HEK293 (cell line): Measurements from ENCODE around the gene MFSD11.

ENCODE experiments used
- CTCF ChIA-PET: fragments of 350-600 bp; formaldehyde crosslinking; extraction: SDS; loops from one replicate; lab custom pipeline; 2021; ENCODE audit warnings: antibody characterized with exemption; lab: Yijun Ruan, JAX
- POLR2A ChIA-PET: fragments of 300-600 bp; formaldehyde crosslinking; extraction: SDS; loops from one replicate; lab custom pipeline; 2020; ENCODE audit warnings: antibody characterized with exemption, inconsistent platforms; lab: Yijun Ruan, JAX
- H3K27ac ChIP-seq: fragments of 200-500 bp; sonication (Bioruptor generic); 2 replicates; pipeline ENCODE4 v1.5.1; 2014; ENCODE audit warnings: low read depth, low read length, control low read depth, inconsistent platforms; ENCODE audit errors: extremely low read depth
- H3K36me3 ChIP-seq, 2 experiments: fragments of 200-500 bp in 1 of 2; sonication (Bioruptor generic) in 1 of 2; 1 replicate in 1 of 2; 2 replicates in 1 of 2; pipeline ENCODE4 v1.5.1; 2014 to 2017; ENCODE audit warnings: inconsistent platforms in 2 of 2, low read length in 2 of 2; ENCODE audit not compliant: control insufficient read depth in 2 of 2, insufficient read depth in 1 of 2
- H3K4me1 ChIP-seq: fragments of 200-500 bp; sonication (Bioruptor generic); 2 replicates; pipeline ENCODE4 v1.5.1; 2014; ENCODE audit warnings: mild to moderate bottlenecking, low read length, inconsistent platforms; ENCODE audit not compliant: control insufficient read depth, insufficient read depth
- H3K4me3 ChIP-seq: 2 replicates; pipeline ENCODE4 v1.5.1; 2011; ENCODE audit warnings: low read depth, mild to moderate bottlenecking, control low read depth, low read length, moderate library complexity
- H3K9me3 ChIP-seq: fragments of 200-500 bp; sonication (Bioruptor generic); 2 replicates; pipeline ENCODE4 v1.5.1; 2014; ENCODE audit warnings: low read depth, low read length, inconsistent platforms; ENCODE audit not compliant: control insufficient read depth, insufficient read depth
- CTCF ChIP-seq: fragments of 450-650 bp; formaldehyde crosslinking; IDR thresholded peaks from 2 replicates; pipeline ENCODE4 v1.5.1; 2016; ENCODE audit warnings: missing biosample characterization, missing genetic modification characterization
- GLIS1 ChIP-seq: fragments of 450-650 bp; formaldehyde crosslinking; IDR thresholded peaks from 2 replicates; pipeline ENCODE4 v1.5.1; 2016; ENCODE audit warnings: missing biosample characterization, missing genetic modification characterization
- HOXC10 ChIP-seq: sonication (generic); formaldehyde crosslinking; IDR thresholded peaks from 2 replicates; pipeline ENCODE4 v1.8.1; 2023; ENCODE audit warnings: mild to moderate bottlenecking, missing genetic modification reagents
- PRDM10 ChIP-seq: fragments of 450-650 bp; formaldehyde crosslinking; IDR thresholded peaks from 2 replicates; pipeline ENCODE4 v1.5.1; 2016; ENCODE audit warnings: missing biosample characterization, missing genetic modification characterization
- REST ChIP-seq: fragments of 450-650 bp; formaldehyde crosslinking; IDR thresholded peaks from 2 replicates; pipeline ENCODE4 v1.5.1; 2016; ENCODE audit warnings: missing biosample characterization, missing genetic modification characterization
- SALL2 ChIP-seq: fragments of 450-650 bp; formaldehyde crosslinking; IDR thresholded peaks from 2 replicates; pipeline ENCODE4 v1.5.0; 2017; ENCODE audit warnings: missing biosample characterization, mild to moderate bottlenecking, missing genetic modification characterization, borderline replicate concordance
- ZFP37 ChIP-seq: fragments of 450-650 bp; formaldehyde crosslinking; IDR thresholded peaks from 2 replicates; pipeline ENCODE4 v1.5.1; 2016; ENCODE audit warnings: missing biosample characterization, missing genetic modification characterization
- ZNF112 ChIP-seq: fragments of 450-650 bp; formaldehyde crosslinking; IDR thresholded peaks from 2 replicates; pipeline ENCODE4 v1.5.0; 2017; ENCODE audit warnings: missing biosample characterization, missing genetic modification characterization
- ZNF121 ChIP-seq: fragments of 450-650 bp; formaldehyde crosslinking; IDR thresholded peaks from 2 replicates; pipeline ENCODE4 v1.5.1; 2016; ENCODE audit warnings: missing biosample characterization, missing genetic modification characterization
- ZNF18 ChIP-seq: fragments of 450-650 bp; formaldehyde crosslinking; IDR thresholded peaks from 2 replicates; pipeline ENCODE4 v1.5.1; 2016; ENCODE audit warnings: missing biosample characterization, missing genetic modification characterization
- ZNF510 ChIP-seq: fragments of 450-650 bp; formaldehyde crosslinking; IDR thresholded peaks from 2 replicates; pipeline ENCODE4 v1.5.1; 2018; ENCODE audit warnings: mild to moderate bottlenecking, missing genetic modification characterization, missing biosample characterization; ENCODE audit not compliant: insufficient replicate concordance
- ZNF530 ChIP-seq: fragments of 450-650 bp; formaldehyde crosslinking; IDR thresholded peaks from 2 replicates; pipeline ENCODE4 v1.5.1; 2016; ENCODE audit warnings: low read depth, missing biosample characterization, missing genetic modification characterization
- ZNF654 ChIP-seq: fragments of 450-650 bp; formaldehyde crosslinking; IDR thresholded peaks from 2 replicates; pipeline ENCODE4 v1.5.1; 2016; ENCODE audit warnings: low read depth, missing biosample characterization, missing genetic modification characterization
- ZNF677 ChIP-seq: fragments of 450-650 bp; IDR thresholded peaks from 2 replicates; pipeline ENCODE4 v1.5.0; 2018; ENCODE audit warnings: missing biosample characterization, mild to moderate bottlenecking, missing genetic modification characterization, moderate library complexity
- ZNF843 ChIP-seq: fragments of 450-650 bp; formaldehyde crosslinking; IDR thresholded peaks from 2 replicates; pipeline ENCODE4 v1.5.1; 2016; ENCODE audit warnings: missing biosample characterization, missing genetic modification characterization
- ZSCAN16 ChIP-seq: fragments of 450-650 bp; formaldehyde crosslinking; IDR thresholded peaks from 2 replicates; pipeline ENCODE4 v1.5.1; 2016; ENCODE audit warnings: missing biosample characterization, missing genetic modification characterization
- ZSCAN18 ChIP-seq: fragments of 450-650 bp; formaldehyde crosslinking; IDR thresholded peaks from 2 replicates; pipeline ENCODE4 v1.5.1; 2016; ENCODE audit warnings: missing biosample characterization, missing genetic modification characterization

The MFSD11 gene

GRCh38 chr17:76793775-76794174 lies 55.9 kb downstream of the MFSD11 start:
- no peaks in the 10 kb centered on the region for H3K36me3 ChIP-seq
- H3K27ac ChIP-seq = no peak overlapping the region
- TF ChIP-seq ZNF510 (no peak), HOXC10 (CRISPR knock-in tag) (no peak), ZFP37 (no peak), CTCF (tag by site-specific recombination) (peak; percentile 56), GLIS1 (tag by site-specific recombination) (peak; percentile 8; the same call in 1 of the 2 replicates), ZNF530 (tag by site-specific recombination) (no peak), ZSCAN18 (tag by site-specific recombination) (no peak), ZSCAN16 (no peak), ZNF18 (tag by site-specific recombination) (no peak), SALL2 (tag by site-specific recombination) (no peak), ZNF677 (tag by site-specific recombination) (no peak), REST (no peak), ZNF121 (no peak), ZNF843 (tag by site-specific recombination) (no peak), PRDM10 (tag by site-specific recombination) (peak; percentile 42; the same call in 1 of the 2 replicates), ZNF112 (no peak), ZNF654 (tag by site-specific recombination) (peak; percentile 59)
- H3K4me1 ChIP-seq = peaks cover 16% of the 10 kb centered on the region
- CTCF ChIA-PET = interaction anchor here (0.5 to 0.7 kb wide), 2 partner anchors 18 to 218 kb away, joined by 3 read pairs; no protein-coding TSS in a partner anchor
- no peak overlapping the region for H3K4me3 ChIP-seq
- no peaks in the 10 kb centered on the region for H3K9me3 ChIP-seq
- POLR2A ChIA-PET = no interaction called here
